Endothelial cell of umbilical vein (primary cell): ENCODE results near the gene GALNT2. TPM values are rescaled to one million over a fixed set of nuclear protein-coding genes. Genes with fewer than 3 reads are reported as not detected.

ENCODE experiments used
- BruUV-seq: library from RNA; stranded (reverse); fragments of 400-500 nt; replicated peaks from 2 replicates; lab custom pipeline; 2021; lab: Mats Ljungman, UMichigan
- CTCF ChIA-PET: fragments of 300-600, 350-600 bp; sonication (Branson Sonifier 250); formaldehyde crosslinking; loops from one replicate; lab custom pipeline; 2021; ENCODE audit warnings: antibody characterized with exemption, inconsistent platforms; lab: Charles Lee
- POLR2A ChIA-PET: fragments of 300-600, 350-600 bp; sonication (Branson Sonifier 250); formaldehyde crosslinking; loops from one replicate; lab custom pipeline; 2021; ENCODE audit warnings: antibody characterized with exemption, inconsistent platforms; lab: Charles Lee
- DNase-seq: peaks from one replicate; pipeline ENCODE4 v3.0.0-alpha.2; 2011; ENCODE audit warnings: low read depth, low spot score
- FAIRE-seq: peaks from 2 replicates; lab custom pipeline; 2011; peaks lifted over from hg19 to GRCh38; lab: Jason Lieb, UNC
- H2AFZ ChIP-seq: 2 replicates; pipeline ENCODE4 v1.6.0; 2012; ENCODE audit warnings: low read depth, low read length, control low read depth, inconsistent platforms
- H3K27ac ChIP-seq: 2 replicates; pipeline ENCODE4 v1.5.1; 2011; ENCODE audit warnings: low read depth, mild to moderate bottlenecking, control low read depth, low read length, moderate library complexity; ENCODE audit not compliant: insufficient read depth
- H3K27me3 ChIP-seq, 2 experiments: 2 replicates each; pipeline versions ENCODE4 v1.6.0 to v1.6.1; 2011; ENCODE audit warnings: low read length in 2 of 2, mixed read lengths in 1 of 2; ENCODE audit not compliant: control insufficient read depth in 2 of 2, insufficient read depth in 2 of 2
- H3K36me3 ChIP-seq, 2 experiments: 2 replicates in 1 of 2; 3 replicates in 1 of 2; pipeline ENCODE4 v1.5.1; 2011; ENCODE audit warnings: low read length in 2 of 2, mild to moderate bottlenecking in 1 of 2, moderate library complexity in 1 of 2; ENCODE audit not compliant: control insufficient read depth in 2 of 2, insufficient read depth in 2 of 2; ENCODE audit errors: extremely low read depth in 1 of 2
- H3K4me1 ChIP-seq: 3 replicates; pipeline ENCODE4 v1.5.1; 2011; ENCODE audit warnings: mild to moderate bottlenecking, low read length; ENCODE audit not compliant: control insufficient read depth, insufficient read depth; ENCODE audit errors: extremely low read depth
- H3K4me2 ChIP-seq: 2 replicates; pipeline ENCODE4 v1.6.1; 2011; ENCODE audit warnings: low read length, control low read depth, mixed read lengths; ENCODE audit not compliant: insufficient read depth
- H3K4me3 ChIP-seq, 3 experiments: fragments of 200-600 bp in 1 of 3; sonication (generic), shearing (Covaris generic) in 1 of 3; replicated peaks in 1 of 3; 2 replicates each; pipeline ENCODE4 v1.5.1; 2011 to 2016; ENCODE audit warnings: control low read depth in 3 of 3, low read length in 3 of 3, mild to moderate bottlenecking in 2 of 3, inconsistent platforms in 1 of 3, low read depth in 1 of 3, moderate library complexity in 1 of 3; ENCODE audit not compliant: insufficient read depth in 1 of 3
- H3K79me2 ChIP-seq: 2 replicates; pipeline ENCODE4 v1.6.0; 2012; ENCODE audit warnings: low read length, inconsistent platforms; ENCODE audit not compliant: control insufficient read depth, insufficient read depth
- H3K9ac ChIP-seq: replicated peaks from 2 replicates; pipeline ENCODE3; 2011; ENCODE audit warnings: low read length, control low read depth; ENCODE audit not compliant: insufficient read depth; ENCODE audit errors: extremely low read depth
- H3K9me1 ChIP-seq: replicated peaks from 3 replicates; pipeline ENCODE4 v1.6.0; 2011; ENCODE audit warnings: mild to moderate bottlenecking, low read length; ENCODE audit not compliant: control insufficient read depth, insufficient read depth; ENCODE audit errors: extremely low read depth
- H3K9me3 ChIP-seq: replicated peaks from 2 replicates; pipeline ENCODE4 v1.5.1; 2012; ENCODE audit warnings: low read length, inconsistent platforms; ENCODE audit not compliant: control insufficient read depth, insufficient read depth
- H4K20me1 ChIP-seq: replicated peaks from 2 replicates; pipeline ENCODE3; 2011; ENCODE audit warnings: mild to moderate bottlenecking, low read length; ENCODE audit not compliant: control insufficient read depth, insufficient read depth; ENCODE audit errors: extremely low read depth
- EZH2 ChIP-seq: IDR thresholded peaks from 2 replicates; pipeline ENCODE4 v1.6.1; 2012; ENCODE audit warnings: borderline replicate concordance, low read depth, mild to moderate bottlenecking, moderate library complexity, low read length, inconsistent platforms; ENCODE audit not compliant: severe bottlenecking
- FOS ChIP-seq: IDR thresholded peaks from 2 replicates; pipeline ENCODE4 v1.6.1; 2011; ENCODE audit warnings: mild to moderate bottlenecking, low read length, moderate library complexity, borderline replicate concordance; ENCODE audit not compliant: insufficient read depth
- GATA2 ChIP-seq: IDR thresholded peaks from 2 replicates; pipeline ENCODE4 v1.7.0; 2011; ENCODE audit warnings: low read depth, mild to moderate bottlenecking, moderate library complexity, mixed read lengths, low read length; ENCODE audit not compliant: insufficient read length, insufficient read depth
- JUN ChIP-seq: IDR thresholded peaks from 2 replicates; pipeline ENCODE4 v1.6.1; 2011; ENCODE audit warnings: borderline replicate concordance, low read depth; ENCODE audit not compliant: insufficient read length, insufficient read depth
- MYC ChIP-seq: IDR thresholded peaks from one replicate; pipeline ENCODE4 v1.6.1; 2011; ENCODE audit warnings: mild to moderate bottlenecking, low read depth, low read length
- POLR2A ChIP-seq: IDR thresholded peaks from 2 replicates; pipeline ENCODE4 v1.6.1; 2012; ENCODE audit warnings: low read depth, mild to moderate bottlenecking, control low read depth, low read length
- POLR2AphosphoS5 ChIP-seq: IDR thresholded peaks from 2 replicates; pipeline ENCODE4 v1.6.1; 2012; ENCODE audit warnings: low read depth, mild to moderate bottlenecking, control low read depth, low read length, moderate library complexity; ENCODE audit not compliant: insufficient read depth
- dilution Hi-C: fragments of 300-500 bp; cut with MboI; formaldehyde crosslinking; loops from one replicate; pipeline ENCODE4 v1.15.0; 2019; ENCODE audit warnings: low sequenced_read_pairs; ENCODE audit not compliant: extremely low pct_ligation_motif_present
- intact Hi-C: fragments of 100-400 bp; cut with micrococcal nuclease; formaldehyde crosslinking; loops from one replicate; pipeline ENCODE4 v1.10.0; 2022
- polyA plus RNA-seq, 4 experiments: library from polyadenylated mRNA; depleted of rRNA in 3 of 4; stranded (reverse) in 3 of 4; unstranded in 1 of 4; fragments of >200 nt; gene quantifications; 2 replicates each; pipeline versions ENCODE4 v1.2.1 to v1.2.3, GENCODE V29; 2011 to 2012; ENCODE audit warnings: missing spikeins in 1 of 4
- total RNA-seq: library from RNA; stranded (reverse); gene quantifications from 2 replicates; pipeline ENCODE4 v1.2.3, GENCODE V29; 2021
- TF ChIP-seq, protein P1 (sequence below), 2 donors: IDR thresholded peaks; 1 replicate in 1 of 2; 2 replicates in 1 of 2; pipeline ENCODE4 v1.5.1; 2011; ENCODE audit warnings: low read length in 2 of 2, mild to moderate bottlenecking in 2 of 2, moderate library complexity in 2 of 2, control low read depth in 1 of 2, inconsistent platforms in 1 of 2, low read depth in 1 of 2; ENCODE audit not compliant: insufficient read depth in 1 of 2; ENCODE audit errors: extremely low read depth in 1 of 2
- TF ChIP-seq, protein P2 (sequence below): IDR thresholded peaks from 2 replicates; pipeline ENCODE4 v1.6.1; 2011; ENCODE audit not compliant: insufficient read depth, insufficient read length

Gene GALNT2
- total and polyA plus RNA-seq, 2 donors (not counting 3 experiments of a cell fraction or from before 2014, with no cell fraction given), result 56.3 to 77.5 TPM

DNA sequence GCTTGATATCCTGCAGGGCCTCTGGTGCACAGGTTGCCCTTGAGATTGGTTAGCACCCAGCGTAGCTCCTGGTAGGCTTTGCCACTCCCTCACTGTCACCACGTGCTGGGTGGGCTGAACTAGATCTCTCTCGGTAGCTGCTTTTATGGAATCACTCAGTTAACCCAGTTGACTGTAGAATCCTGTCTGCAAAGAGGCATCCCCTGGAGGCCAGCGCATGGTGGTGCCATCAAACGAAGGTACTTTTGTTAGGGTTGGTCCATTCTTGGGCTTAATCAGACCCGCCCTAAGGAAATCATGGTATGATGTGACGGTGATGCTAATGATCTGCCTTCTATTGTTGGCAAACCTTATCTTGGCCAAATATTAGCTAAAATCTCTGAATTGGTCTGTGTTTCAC lies 153.4 kb downstream of the GALNT2 start:
- Histone ChIP-seq H3K27ac (no peak overlapping the region), H3K4me1 (no peaks in the 10 kb centered on the region), H3K9me1 (no peaks in the 10 kb centered on the region), H3K4me3 (no peak overlapping the region), H3K36me3 (no peaks in the 10 kb centered on the region), H2AFZ (no peak overlapping the region), H3K4me2 (no peak overlapping the region), H3K79me2 (no peaks in the 10 kb centered on the region), H3K9me3 (no peaks in the 10 kb centered on the region), H3K27me3 (no peaks in the 10 kb centered on the region), H3K9ac (no peak overlapping the region), H4K20me1 (no peaks in the 10 kb centered on the region)
- DNase-seq (no peak), FAIRE-seq (no peak)
- ChIA-PET CTCF (interaction anchor here (1.0 to 1.6 kb wide), 4 partner anchors 15 to 559 kb away, joined by 3 to 7 read pairs (median 5); no protein-coding TSS in a partner anchor), POLR2A (no interaction called here)
- no TSS peak for BruUV-seq
- intact Hi-C loops, result no loop called here
- dilution Hi-C loops, result no loop called here
- no peak for TF ChIP-seq POLR2AphosphoS5
- no peak for TF ChIP-seq FOS
- TF ChIP-seq, protein P1, sequence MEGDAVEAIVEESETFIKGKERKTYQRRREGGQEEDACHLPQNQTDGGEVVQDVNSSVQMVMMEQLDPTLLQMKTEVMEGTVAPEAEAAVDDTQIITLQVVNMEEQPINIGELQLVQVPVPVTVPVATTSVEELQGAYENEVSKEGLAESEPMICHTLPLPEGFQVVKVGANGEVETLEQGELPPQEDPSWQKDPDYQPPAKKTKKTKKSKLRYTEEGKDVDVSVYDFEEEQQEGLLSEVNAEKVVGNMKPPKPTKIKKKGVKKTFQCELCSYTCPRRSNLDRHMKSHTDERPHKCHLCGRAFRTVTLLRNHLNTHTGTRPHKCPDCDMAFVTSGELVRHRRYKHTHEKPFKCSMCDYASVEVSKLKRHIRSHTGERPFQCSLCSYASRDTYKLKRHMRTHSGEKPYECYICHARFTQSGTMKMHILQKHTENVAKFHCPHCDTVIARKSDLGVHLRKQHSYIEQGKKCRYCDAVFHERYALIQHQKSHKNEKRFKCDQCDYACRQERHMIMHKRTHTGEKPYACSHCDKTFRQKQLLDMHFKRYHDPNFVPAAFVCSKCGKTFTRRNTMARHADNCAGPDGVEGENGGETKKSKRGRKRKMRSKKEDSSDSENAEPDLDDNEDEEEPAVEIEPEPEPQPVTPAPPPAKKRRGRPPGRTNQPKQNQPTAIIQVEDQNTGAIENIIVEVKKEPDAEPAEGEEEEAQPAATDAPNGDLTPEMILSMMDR (IDR thresholded peaks at IDR 0.05; ENCODE audit: extremely low read depth in 1 of 2, insufficient read depth in 1 of 2, low read depth in 1 of 2, low read length in 2 of 2), result no peak
- TF ChIP-seq MYC, result no peak
- TF ChIP-seq EZH2, result no peak
- TF ChIP-seq JUN, result no peak
- TF ChIP-seq, protein P2, sequence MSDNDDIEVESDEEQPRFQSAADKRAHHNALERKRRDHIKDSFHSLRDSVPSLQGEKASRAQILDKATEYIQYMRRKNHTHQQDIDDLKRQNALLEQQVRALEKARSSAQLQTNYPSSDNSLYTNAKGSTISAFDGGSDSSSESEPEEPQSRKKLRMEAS, result no peak
- no peak for TF ChIP-seq POLR2A
- no peak for TF ChIP-seq GATA2
